ENCODE data around the gene FIZ1.

Gene FIZ1

GRCh38 chr19:55542292-55542855 lies 56.9 kb downstream of the FIZ1 start:
- no peak for DNase-seq (ENCODE audit: low read depth in 3 of 3)

Data from stimulated activated CD4-positive, alpha-beta T cell treated with anti-CD3 and anti-CD28 coated beads, TNF-alpha, amount 100 ng/mL, for 48 hours (primary cell).